Occipital lobe (tissue), 2 donors: ENCODE data around the gene NF1. TPM values are rescaled to one million over a fixed set of nuclear protein-coding genes. Genes with fewer than 3 reads are reported as not detected.
"Not testable (repeated sequence)": the region's sequence is repeated elsewhere in the genome, so short reads cannot be mapped to it uniquely, and the experiment has no call there.

Experiments
- DNase-seq: peaks from one replicate; lab custom pipeline; 2025; lab: John Stamatoyannopoulos, UW
- total RNA-seq: library from RNA; depleted of rRNA; stranded (reverse); fragments of >200 nt; gene quantifications from one replicate; pipeline ENCODE4 v1.2.3, GENCODE V29; 2014

Gene NF1
- total RNA-seq, 1 donor from 2014 or later: 107 TPM

GRCh38 chr17:31078290-31078689 lies 16.5 kb upstream of the NF1 start:
- no peak for DNase-seq

GRCh38 chr17:31079731-31080130 lies 15.0 kb upstream of the NF1 start:
- DNase-seq: no peak

GRCh38 chr17:31085563-31085962 lies 9.2 kb upstream of the NF1 start:
- DNase-seq: no peak

GRCh38 chr17:31089471-31089870 lies 5.3 kb upstream of the NF1 start:
- DNase-seq: no peak

GRCh38 chr17:31090650-31091049 lies 4.1 kb upstream of the NF1 start:
- not testable (repeated sequence) for DNase-seq

- no peak for DNase-seq
Measured at GRCh38 chr17:31092475-31093064, 2.2 kb upstream of the NF1 start.

GRCh38 chr17:31093866-31094599 lies 744 bp upstream of the NF1 start:
- no peak for DNase-seq

- no peak for DNase-seq
Measured at GRCh38 chr17:31095236-31096105, 694 bp downstream of the NF1 start.

GRCh38 chr17:31096106-31096436 lies 1.3 kb downstream of the NF1 start:
- no peak for DNase-seq

- no peak for DNase-seq
Measured at GRCh38 chr17:31099016-31099415, 4.2 kb downstream of the NF1 start.

- no peak for DNase-seq
Measured at GRCh38 chr17:31100840-31101459, 6.2 kb downstream of the NF1 start.

GRCh38 chr17:31101943-31102342 lies 7.2 kb downstream of the NF1 start:
- DNase-seq: no peak

- no peak for DNase-seq
Measured at GRCh38 chr17:31105991-31106390, 11.2 kb downstream of the NF1 start.

- DNase-seq: no peak
Measured at GRCh38 chr17:31111183-31111582, 16.4 kb downstream of the NF1 start.

GRCh38 chr17:31112001-31112661 lies 17.4 kb downstream of the NF1 start:
- DNase-seq: no peak

GRCh38 chr17:31113368-31113767 lies 18.6 kb downstream of the NF1 start:
- DNase-seq: not testable (repeated sequence)

- DNase-seq: no peak
Measured at GRCh38 chr17:31113939-31114338, 19.2 kb downstream of the NF1 start.

- no peak for DNase-seq
Measured at GRCh38 chr17:31114956-31115555, 20.3 kb downstream of the NF1 start.

GRCh38 chr17:31116167-31116566 lies 21.4 kb downstream of the NF1 start:
- DNase-seq: no peak

- DNase-seq: no peak
Measured at GRCh38 chr17:31122746-31123145, 28.0 kb downstream of the NF1 start.

- DNase-seq: no peak
Measured at GRCh38 chr17:31126318-31126717, 31.5 kb downstream of the NF1 start.
